ENCODE data around the gene AUTS2.

Gene AUTS2

DNA sequence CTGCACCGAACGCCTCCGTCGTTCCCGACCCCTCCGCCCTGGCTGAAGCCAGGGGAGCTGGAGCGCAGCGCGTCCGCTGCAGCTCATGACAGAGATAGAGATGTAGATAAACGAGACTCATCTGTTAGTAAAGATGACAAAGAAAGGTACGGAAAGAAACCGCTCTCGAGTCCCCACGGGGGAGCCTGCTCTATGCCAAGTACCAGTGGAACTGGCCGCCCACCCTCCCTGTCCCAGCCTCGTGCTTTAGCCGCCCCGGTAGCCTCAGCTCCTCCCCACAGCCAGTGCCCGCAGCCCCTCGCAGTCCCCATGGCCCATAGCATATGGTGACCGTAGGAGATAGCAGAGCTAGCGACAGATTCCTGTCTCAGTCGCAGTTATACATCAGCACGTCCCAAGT is 1189.0 kb downstream of the AUTS2 start:
- Mint-ChIP-seq H3K4me1 (no peaks in the 10 kb centered on the region), H3K9me3 (no peaks in the 10 kb centered on the region), H3K27ac (peak overlapping the region; percentile 78), H3K27me3 (ENCODE audit: low read depth, poor library complexity) (no peaks in the 10 kb centered on the region), H3K4me3 (no peak overlapping the region), H3K36me3 (ENCODE audit: low read depth) (peaks cover 90% of the 10 kb centered on the region)
- no peak for TF ChIP-seq CTCF (IDR thresholded peaks at IDR 0.05)
- no peak for DNase-seq

- Mint-ChIP-seq H3K36me3 (ENCODE audit: low read depth) (peaks cover 90% of the 10 kb centered on the region), H3K4me1 (no peaks in the 10 kb centered on the region), H3K9me3 (no peaks in the 10 kb centered on the region), H3K27me3 (ENCODE audit: low read depth, poor library complexity) (no peaks in the 10 kb centered on the region), H3K4me3 (no peak overlapping the region), H3K27ac (peak overlapping the region; percentile 67)
- TF ChIP-seq CTCF (IDR thresholded peaks at IDR 0.05), result no peak
- no peak for DNase-seq
These were observed 1189.5 kb downstream of the AUTS2 start for GRCh38 chr7:70787771-70788170.

- H3K27me3 Mint-ChIP-seq (ENCODE audit: low read depth, poor library complexity), result no peaks in the 10 kb centered on the region
- TF ChIP-seq CTCF (IDR thresholded peaks at IDR 0.05), result no peak
- H3K27ac Mint-ChIP-seq, result no peak overlapping the region
- no peaks in the 10 kb centered on the region for H3K4me1 Mint-ChIP-seq
- no peak for DNase-seq
- H3K36me3 Mint-ChIP-seq (ENCODE audit: low read depth), result peaks cover 93% of the 10 kb centered on the region
- no peak overlapping the region for H3K4me3 Mint-ChIP-seq
- H3K9me3 Mint-ChIP-seq, result no peaks in the 10 kb centered on the region
These were observed 1190.0 kb downstream of the AUTS2 start for GRCh38 chr7:70788276-70788675.

GRCh38 chr7:70789481-70790214 is 1191.4 kb downstream of the AUTS2 start:
- Mint-ChIP-seq H3K4me3 (no peak overlapping the region), H3K36me3 (ENCODE audit: low read depth) (peaks cover 97% of the 10 kb centered on the region), H3K27ac (peak overlapping the region; percentile 8), H3K27me3 (ENCODE audit: low read depth, poor library complexity) (no peaks in the 10 kb centered on the region), H3K4me1 (peaks cover 5% of the 10 kb centered on the region), H3K9me3 (no peaks in the 10 kb centered on the region)
- DNase-seq, result no peak
- TF ChIP-seq CTCF (IDR thresholded peaks at IDR 0.05), result no peak

GRCh38 chr7:70790215-70791073 is 1192.2 kb downstream of the AUTS2 start:
- no peaks in the 10 kb centered on the region for H3K9me3 Mint-ChIP-seq
- no peak for DNase-seq
- no peak overlapping the region for H3K4me3 Mint-ChIP-seq
- H3K4me1 Mint-ChIP-seq, result peaks cover 5% of the 10 kb centered on the region
- no peak for TF ChIP-seq CTCF (IDR thresholded peaks at IDR 0.05)
- H3K36me3 Mint-ChIP-seq (ENCODE audit: low read depth), result peaks cover 94% of the 10 kb centered on the region
- H3K27me3 Mint-ChIP-seq (ENCODE audit: low read depth, poor library complexity), result no peaks in the 10 kb centered on the region
- peak overlapping the region; percentile 88 for H3K27ac Mint-ChIP-seq
